Body of pancreas (tissue), 4 donors: Measurements from ENCODE around the gene GDPGP1.

Experiments used
- POLR2A ChIP-seq, 3 donors: fragments of 450-650 bp; IDR thresholded peaks; one replicate each; pipeline ENCODE4 v1.6.1; 2016; ENCODE audit warnings: antibody characterized with exemption in 3 of 3, mild to moderate bottlenecking in 2 of 3
- TF ChIP-seq, protein P1 (sequence below), 7 experiments: fragments of 450-650 bp in 4 of 7; fragments of 200-600 bp in 3 of 7; sonication (generic) in 3 of 7; IDR thresholded peaks; one replicate each; pipeline ENCODE4 v1.5.1; 2016 to 2019; ENCODE audit warnings: antibody characterized with exemption in 7 of 7

DNA sequence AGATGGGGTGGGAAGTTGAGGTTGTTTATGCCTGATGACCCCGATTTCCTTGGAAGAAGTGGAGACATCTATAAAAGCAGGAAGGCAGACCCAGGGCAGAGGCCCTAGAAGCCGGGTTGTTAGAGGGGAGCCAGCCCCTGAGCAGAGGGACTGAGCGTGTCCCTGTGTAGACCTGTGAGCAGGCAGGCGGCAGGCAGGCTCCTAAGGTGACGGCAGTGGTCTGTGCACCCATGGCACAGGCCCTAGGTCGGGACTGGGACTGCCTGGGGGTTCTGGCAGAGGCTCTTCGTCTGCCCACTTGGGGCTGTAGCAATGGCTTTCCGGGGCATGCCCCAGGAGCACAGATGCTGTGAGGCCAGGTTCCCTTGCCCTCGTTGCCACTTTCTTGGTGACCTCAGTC, 23.0 kb upstream of the GDPGP1 start:
- TF ChIP-seq, protein P1, sequence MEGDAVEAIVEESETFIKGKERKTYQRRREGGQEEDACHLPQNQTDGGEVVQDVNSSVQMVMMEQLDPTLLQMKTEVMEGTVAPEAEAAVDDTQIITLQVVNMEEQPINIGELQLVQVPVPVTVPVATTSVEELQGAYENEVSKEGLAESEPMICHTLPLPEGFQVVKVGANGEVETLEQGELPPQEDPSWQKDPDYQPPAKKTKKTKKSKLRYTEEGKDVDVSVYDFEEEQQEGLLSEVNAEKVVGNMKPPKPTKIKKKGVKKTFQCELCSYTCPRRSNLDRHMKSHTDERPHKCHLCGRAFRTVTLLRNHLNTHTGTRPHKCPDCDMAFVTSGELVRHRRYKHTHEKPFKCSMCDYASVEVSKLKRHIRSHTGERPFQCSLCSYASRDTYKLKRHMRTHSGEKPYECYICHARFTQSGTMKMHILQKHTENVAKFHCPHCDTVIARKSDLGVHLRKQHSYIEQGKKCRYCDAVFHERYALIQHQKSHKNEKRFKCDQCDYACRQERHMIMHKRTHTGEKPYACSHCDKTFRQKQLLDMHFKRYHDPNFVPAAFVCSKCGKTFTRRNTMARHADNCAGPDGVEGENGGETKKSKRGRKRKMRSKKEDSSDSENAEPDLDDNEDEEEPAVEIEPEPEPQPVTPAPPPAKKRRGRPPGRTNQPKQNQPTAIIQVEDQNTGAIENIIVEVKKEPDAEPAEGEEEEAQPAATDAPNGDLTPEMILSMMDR (IDR thresholded peaks at IDR 0.05), result no peak
- TF ChIP-seq POLR2A (IDR thresholded peaks at IDR 0.05), result no peak
